NCI-H774 (cell line): ENCODE data around the gene BBS2.
"Not testable (repeated sequence)": the region's sequence is repeated elsewhere in the genome, so short reads cannot be mapped to it uniquely, and the experiment has no call there.

Experiments
- DNase-seq: peaks from one replicate; lab custom pipeline; 2025; lab: John Stamatoyannopoulos, UW

BBS2 gene

DNA sequence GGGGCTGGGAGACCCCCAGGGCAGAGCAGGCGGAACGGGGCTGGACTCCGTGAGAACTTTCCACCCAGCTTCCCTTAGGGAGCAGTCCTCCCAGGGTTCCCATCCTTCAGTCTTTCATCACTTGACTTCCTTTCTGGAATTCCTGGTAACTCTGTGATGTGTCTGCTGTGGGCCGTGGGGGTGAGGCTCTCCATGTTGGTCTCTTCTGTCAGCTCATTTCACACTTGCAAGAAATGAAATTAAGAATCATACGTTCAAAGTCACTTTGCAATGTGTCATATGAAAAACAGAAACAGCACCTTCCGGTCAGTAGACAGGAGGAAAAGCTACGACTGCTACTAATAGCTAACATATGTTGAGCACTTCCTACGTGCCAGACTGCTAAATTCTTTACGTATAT is 5.4 kb upstream of the BBS2 start:
- no peak for DNase-seq

DNA sequence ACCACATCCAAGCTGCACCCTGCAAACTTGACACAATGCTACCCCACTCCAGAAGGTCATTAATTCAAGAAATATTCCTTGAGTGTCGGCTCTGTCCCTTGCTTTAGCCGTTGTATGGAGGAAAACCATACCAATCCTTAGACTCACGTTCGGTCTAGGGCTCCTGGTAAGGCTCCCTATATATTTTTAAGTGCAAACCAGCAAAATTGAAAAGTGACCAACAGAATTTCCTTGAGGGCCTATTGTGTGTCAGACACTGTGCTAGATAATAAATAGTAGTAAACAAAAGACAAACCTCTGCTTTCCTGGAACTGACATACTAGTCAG is 390 bp upstream of the BBS2 start:
- no peak for DNase-seq

DNA sequence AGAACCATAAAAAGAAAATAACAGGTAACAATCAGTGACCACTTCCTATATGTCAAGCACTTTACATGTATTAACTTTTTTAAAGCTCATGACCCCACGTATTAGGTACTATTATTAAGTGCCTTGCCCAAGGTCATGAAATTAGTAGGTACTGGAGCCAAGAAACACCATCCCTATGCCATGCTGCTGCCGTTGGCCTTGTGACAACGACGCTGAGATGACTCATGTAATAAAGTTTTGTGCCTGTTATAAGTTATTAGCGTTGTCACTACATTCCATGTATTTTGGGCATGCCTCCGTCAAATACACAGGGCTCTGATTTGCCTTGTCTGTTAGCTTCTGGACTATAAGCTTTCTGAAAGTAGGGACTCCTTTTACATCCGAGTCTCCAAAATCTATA is 1.4 kb downstream of the BBS2 start:
- no peak for DNase-seq

DNA sequence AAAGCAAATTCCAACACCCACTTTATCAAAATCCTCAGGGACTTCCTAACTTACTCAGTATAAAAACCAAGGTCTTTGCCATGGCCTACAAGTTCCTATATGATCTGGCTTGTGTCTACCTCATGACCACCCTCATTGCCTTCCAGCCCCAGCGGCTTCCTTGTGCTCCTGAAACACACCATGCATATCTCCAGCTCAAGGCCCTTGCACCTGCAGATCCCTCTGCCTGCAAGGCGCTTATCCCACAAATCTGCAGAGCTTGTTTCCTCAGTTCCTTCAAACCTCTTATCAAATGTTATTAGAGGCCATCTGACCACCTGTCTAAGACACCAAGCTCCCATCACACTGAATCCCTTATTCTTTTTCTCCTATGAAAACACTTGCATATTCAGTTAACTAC is 2.6 kb downstream of the BBS2 start:
- no peak for DNase-seq

DNA sequence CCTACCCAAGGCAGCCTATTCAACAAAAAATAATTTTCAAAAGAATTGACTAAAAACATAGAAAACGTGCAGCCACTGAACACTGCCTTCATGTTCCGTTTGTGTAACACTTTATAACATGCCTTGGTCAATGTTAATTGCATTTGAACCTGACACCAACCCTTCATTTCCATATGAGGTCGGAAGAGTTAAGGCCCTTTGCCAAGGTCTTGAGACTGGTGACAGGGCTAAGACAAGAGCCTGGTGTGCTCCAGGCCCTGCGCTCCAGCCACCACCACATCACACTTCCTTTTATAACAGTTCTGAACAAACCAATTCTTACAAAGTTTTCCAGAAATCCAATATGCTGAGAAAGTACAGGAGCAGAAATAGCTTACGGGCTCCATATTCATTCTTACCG is 4.2 kb downstream of the BBS2 start:
- no peak for DNase-seq

- no peak for DNase-seq
Observed at GRCh38 chr16:56514845-56515244, 5.0 kb downstream of the BBS2 start.

DNA sequence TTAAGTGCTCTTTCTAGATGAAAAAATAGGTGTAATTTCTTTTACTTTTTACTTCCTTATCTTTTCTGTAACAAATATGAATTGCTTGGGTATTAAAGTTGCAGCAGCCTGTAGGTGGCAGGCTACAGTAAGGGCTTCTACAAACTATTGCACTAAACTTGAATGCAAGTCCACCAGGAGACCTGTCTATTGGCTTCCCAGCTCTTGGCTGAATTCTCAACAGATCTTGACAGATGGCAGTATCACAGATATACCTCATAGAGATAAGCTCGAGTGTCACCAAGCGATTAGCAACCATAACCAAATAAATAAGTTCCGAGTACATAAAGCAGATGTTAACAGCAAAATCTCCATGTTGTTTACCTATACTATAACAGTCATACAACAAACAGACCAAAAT is 5.9 kb downstream of the BBS2 start:
- no peak for DNase-seq

GRCh38 chr16:56513091-56513490 is 6.7 kb downstream of the BBS2 start:
- DNase-seq: no peak

- no peak for DNase-seq
Observed at GRCh38 chr16:56512025-56512424, 7.8 kb downstream of the BBS2 start.

GRCh38 chr16:56510544-56510943 is 9.3 kb downstream of the BBS2 start:
- DNase-seq: no peak

- no peak for DNase-seq
Observed at GRCh38 chr16:56506941-56507340, 12.9 kb downstream of the BBS2 start.

DNA sequence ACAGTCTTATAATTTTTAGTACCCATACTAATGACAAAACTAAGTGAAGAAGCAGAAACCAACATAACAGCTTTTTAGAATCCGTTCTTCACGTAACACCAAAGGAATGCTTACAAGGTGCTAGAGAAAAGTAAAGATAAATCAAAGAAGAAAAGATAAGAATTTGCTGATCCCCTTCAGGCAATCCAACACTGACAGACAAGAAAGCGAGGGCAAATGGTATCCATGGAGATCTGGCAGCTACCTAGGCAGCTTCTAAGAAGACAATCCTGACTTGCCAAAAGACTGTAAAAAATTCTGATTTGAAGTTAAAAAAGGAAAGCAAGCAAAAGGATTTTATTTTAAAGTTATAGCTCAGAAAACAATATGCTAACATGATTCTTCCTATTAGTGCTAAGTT is 14.6 kb downstream of the BBS2 start:
- no peak for DNase-seq

GRCh38 chr16:56493815-56494214 is 26.0 kb downstream of the BBS2 start:
- no peak for DNase-seq

DNA sequence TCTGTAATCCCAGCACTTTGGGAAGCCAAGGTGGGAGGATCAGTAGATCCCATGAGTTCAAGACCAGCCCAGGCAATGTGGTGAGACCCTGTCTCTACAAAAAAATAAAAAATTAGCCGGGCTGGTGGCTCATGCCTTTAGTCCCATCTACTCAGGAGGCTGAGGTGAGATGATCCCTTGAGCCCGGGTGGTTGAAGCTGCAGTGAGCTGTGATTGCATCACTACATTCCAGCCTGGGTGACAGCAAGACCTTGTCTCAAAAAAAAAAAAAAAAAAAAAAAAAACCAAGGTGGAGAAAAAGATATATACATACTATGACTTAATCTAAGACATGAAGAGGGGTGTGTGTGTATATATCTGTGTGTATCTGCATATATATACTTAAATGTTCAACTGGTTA is 26.7 kb downstream of the BBS2 start:
- DNase-seq: no peak

GRCh38 chr16:56491657-56492261 is 28.1 kb downstream of the BBS2 start:
- no peak for DNase-seq

GRCh38 chr16:56488868-56489267 is 31.0 kb downstream of the BBS2 start:
- DNase-seq: not testable (repeated sequence)

- no peak for DNase-seq
Observed at GRCh38 chr16:56488035-56488434, 31.8 kb downstream of the BBS2 start.

GRCh38 chr16:56483394-56483793 is 36.4 kb downstream of the BBS2 start:
- DNase-seq: no peak

DNA sequence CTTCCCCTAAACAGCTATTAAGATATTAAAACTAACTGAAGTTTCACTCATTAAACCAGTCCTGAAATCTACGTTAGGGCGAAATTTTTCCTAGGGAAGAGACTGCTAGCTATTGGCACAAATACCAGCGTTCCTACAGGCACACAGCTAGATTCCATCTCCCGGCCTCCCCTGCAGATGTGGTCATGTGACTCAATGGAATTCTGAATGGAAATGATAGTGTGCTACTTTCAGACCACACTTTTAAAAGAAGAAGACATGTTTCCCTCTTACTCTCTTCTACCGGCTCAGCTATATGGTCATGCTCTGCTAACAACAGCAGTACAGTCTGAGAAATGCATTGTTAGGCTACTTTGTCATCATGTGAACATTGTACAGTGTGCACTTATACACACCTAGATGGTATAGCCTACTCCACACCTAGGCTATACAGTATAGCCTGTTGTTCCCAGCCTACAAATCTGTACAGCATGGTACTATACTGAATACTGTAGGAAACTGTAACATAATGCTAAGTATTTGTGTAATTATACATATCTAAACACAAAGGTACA is 37.1 kb downstream of the BBS2 start:
- no peak for DNase-seq

GRCh38 chr16:56481468-56482122 is 38.2 kb downstream of the BBS2 start:
- DNase-seq: no peak

GRCh38 chr16:56480776-56481467 is 38.9 kb downstream of the BBS2 start:
- DNase-seq: no peak

DNA sequence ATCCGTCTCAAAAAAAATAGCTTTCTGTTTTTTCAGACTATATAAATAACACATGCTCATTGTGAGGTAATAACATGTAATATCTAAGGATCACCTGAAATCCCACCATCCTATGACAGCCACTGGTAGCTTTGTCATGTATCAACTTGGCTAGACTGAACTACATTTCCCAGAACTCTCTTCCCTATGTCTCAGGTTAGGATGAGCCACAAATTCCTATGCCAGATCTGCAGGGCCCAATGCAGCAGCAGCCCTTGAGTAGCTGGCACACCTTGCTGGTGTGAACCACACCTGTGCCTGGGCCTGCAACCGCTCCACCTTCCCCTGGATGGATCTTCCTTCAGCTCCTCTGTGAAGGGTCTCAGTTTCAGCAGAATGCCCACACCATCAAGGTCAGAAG is 40.4 kb downstream of the BBS2 start:
- no peak for DNase-seq

DNA sequence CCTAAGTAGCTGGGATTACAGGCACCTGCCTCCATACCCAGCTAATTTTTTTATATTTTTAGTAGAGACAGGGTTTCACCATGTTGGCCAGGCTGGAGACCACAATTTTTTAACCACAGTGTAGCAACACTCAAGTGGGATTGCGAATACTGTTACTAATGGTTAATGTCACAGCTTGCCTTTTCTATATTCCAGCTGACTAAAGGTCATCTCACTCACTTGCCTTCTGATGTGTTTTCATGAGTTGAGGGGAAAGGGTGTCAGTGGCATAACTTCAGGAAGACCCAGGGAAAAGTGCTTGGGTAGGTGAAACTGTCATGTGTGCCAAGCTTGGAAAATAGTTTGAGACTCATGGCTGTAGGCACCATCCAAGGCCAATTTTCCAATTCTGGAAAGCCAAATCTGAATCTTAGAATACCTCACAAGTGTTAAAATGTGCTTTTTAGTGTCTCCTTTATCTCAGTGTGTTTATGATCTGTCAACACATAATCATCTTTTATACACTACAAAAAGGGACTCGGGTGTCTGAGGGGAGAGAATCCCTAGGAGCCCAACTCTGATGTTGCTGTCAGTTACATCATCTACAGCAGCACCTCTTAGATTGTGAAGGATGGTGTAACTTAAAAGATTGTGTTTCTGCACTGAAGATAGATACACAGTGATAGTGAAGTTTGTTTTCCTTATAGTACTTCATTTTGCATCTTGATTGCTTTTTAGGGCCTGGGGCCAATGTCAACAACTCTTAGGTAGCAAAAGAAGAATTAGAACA is 41.4 kb downstream of the BBS2 start:
- no peak for DNase-seq
